Activated CD8-positive, alpha-beta memory T cell treated with anti-CD3 and anti-CD28 coated beads for 36 hours (primary cell): Measurements from ENCODE around the gene MRPL21. TPM values are rescaled to one million over a fixed set of nuclear protein-coding genes. Genes with fewer than 3 reads are reported as not detected.
"Not testable (repeated sequence)": the region's sequence is repeated elsewhere in the genome, so short reads cannot be mapped to it uniquely, and the experiment has no call there.

ENCODE experiments used
- CTCF ChIA-PET: fragments of 350-600 bp; sonication (Branson Sonifier 250); formaldehyde crosslinking; loops from one replicate; lab custom pipeline; 2021; ENCODE audit warnings: antibody characterized with exemption; lab: Charles Lee
- POLR2A ChIA-PET: fragments of 350-600 bp; sonication (Branson Sonifier 250); formaldehyde crosslinking; loops from one replicate; lab custom pipeline; 2021; ENCODE audit warnings: antibody characterized with exemption; lab: Charles Lee
- total RNA-seq, 2 experiments: library from RNA; stranded (reverse); gene quantifications; one replicate each; pipeline ENCODE4 v1.2.3, GENCODE V29; 2021

MRPL21 gene
- total RNA-seq, 2 experiments from 2014 or later = 106 to 121 TPM

GRCh38 chr11:68916439-68916838 is 12.8 kb upstream of the MRPL21 start:
- POLR2A ChIA-PET = no interaction called here
- CTCF ChIA-PET = no interaction called here

DNA sequence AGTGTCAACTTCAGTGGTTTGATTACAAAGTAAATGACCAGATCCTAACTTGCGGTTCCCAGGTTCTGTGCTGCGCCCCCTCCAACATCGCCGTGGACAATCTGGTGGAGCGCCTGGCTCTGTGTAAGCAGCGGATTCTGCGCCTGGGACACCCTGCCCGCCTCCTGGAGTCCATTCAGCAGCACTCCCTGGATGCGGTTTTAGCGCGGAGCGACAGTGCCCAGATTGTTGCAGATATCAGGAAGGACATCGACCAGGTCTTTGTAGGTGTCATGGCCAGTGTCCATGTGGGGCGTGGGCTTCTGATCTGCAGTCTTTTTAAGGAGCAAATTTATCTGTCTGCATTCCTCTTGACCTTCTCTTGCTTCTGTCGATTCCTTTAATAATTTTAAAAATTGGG is 11.1 kb upstream of the MRPL21 start:
- ChIA-PET POLR2A (no interaction called here), CTCF (no interaction called here)

GRCh38 chr11:68913188-68913587 is 9.6 kb upstream of the MRPL21 start:
- POLR2A ChIA-PET = no interaction called here
- CTCF ChIA-PET = interaction anchor here (0.6 to 0.8 kb wide), 2 partner anchors 117 to 352 kb away, joined by 3 read pairs; no protein-coding TSS in a partner anchor

DNA sequence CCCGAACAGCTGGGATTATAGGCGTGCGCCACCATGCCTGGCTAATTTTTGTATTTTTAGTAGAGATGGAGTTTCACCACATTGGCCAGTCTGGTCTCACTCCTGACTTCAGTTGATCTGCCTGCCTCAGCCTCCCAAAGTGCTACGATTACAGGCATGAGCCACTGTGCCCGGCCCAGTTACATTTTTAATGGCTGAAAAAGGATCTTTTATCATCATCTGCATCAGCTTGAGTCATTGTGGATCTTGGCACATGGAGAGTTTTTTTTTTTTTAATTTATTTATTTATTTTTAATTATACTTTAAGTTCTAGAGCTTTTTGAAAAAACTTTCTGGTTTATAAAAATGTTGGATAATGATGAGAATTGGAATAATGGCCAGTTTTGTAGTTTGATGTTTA is 8.6 kb upstream of the MRPL21 start:
- POLR2A ChIA-PET = no interaction called here
- CTCF ChIA-PET = no interaction called here

DNA sequence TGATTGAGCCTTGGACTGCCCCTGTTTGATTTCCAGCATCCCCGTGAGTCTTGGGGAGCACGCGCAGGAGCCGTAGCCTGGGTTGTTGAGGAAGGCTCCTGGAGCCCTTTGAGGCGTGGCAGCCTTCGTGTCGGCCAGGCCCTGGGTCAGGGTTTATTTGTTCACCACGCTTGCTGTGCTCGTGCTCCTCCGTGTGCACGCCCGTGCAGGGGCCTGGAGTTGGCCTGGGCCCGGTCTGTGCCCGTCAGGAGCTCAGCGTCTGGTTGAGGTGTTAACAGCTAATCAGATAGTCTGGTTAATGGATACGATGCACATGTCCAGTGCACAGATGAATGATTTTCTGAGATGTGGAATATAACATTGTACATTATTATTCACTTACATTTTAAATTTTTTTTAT is 8.1 kb upstream of the MRPL21 start:
- ChIA-PET POLR2A (no interaction called here), CTCF (no interaction called here)

- CTCF ChIA-PET = no interaction called here
- POLR2A ChIA-PET = no interaction called here
Observed at GRCh38 chr11:68910965-68911364, 7.3 kb upstream of the MRPL21 start.

GRCh38 chr11:68908273-68908672 is 4.6 kb upstream of the MRPL21 start:
- POLR2A ChIA-PET = no interaction called here
- CTCF ChIA-PET = interaction anchor here (0.6 to 1.7 kb wide), 2 partner anchors 14 to 148 kb away, joined by 3 to 4 read pairs; no protein-coding TSS in a partner anchor

GRCh38 chr11:68905421-68906360 is 2.1 kb upstream of the MRPL21 start:
- ChIA-PET POLR2A (no interaction called here), CTCF (no interaction called here)

DNA sequence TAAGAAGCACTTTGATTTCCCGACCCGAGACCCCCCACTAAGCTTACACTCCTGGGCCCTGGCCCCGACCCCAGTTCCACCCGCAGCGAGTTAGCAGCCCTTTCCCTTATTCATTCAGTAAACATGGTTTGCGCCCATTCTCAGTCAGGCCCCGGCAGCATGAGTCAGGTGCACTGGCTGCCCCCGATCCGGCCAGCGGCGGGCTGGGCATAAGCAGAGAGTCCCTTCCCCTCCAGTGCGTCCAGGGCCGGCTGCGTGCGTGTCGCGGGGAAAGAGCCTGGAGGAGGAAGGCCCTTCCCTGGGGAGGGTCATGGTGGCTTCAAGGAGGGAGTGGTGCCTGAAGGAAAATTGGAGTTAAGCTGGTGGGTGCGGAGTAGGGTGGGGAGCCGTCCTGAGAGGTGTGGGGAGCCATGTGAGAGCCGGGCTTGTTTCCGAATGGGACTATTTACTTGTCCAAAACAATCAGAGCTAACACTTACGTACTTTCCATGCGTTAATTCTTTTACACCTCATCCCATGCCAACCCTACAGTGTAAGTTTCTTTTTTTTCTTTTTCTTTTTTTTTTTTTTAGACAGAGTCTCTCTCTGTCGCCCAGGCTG is 716 bp upstream of the MRPL21 start:
- POLR2A ChIA-PET = no interaction called here

GRCh38 chr11:68900835-68901381 is 2.7 kb downstream of the MRPL21 start:
- CTCF ChIA-PET = interaction anchor here (0.7 kb wide), 1 partner anchor 10 kb away, joined by 3 read pairs; no protein-coding TSS in a partner anchor
- POLR2A ChIA-PET = no interaction called here

More for the DNA sequence above, 716 bp upstream of the MRPL21 start:
- CTCF ChIA-PET = interaction anchor here (0.6 to 1.3 kb wide), 2 partner anchors 16 to 80 kb away, joined by 3 read pairs; no protein-coding TSS in a partner anchor

DNA sequence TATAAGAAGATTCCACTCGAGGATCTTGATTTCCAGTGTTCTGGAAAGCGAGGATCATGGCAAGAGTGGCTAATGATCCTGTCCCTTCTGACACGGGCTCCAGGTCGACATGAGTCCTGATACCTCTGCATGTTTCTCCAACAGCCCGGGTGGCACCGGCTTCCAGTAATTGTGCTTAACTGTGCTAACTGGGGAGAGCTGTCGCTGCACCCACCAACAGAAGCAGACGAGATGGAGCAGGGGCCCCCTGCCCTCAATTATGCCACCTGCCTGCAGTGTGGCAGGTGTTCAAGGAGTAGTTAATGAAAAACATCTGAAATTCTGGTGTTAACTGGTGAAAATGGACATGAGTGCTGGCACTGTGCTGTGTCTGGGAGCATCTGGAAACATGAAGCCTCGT is 6.2 kb downstream of the MRPL21 start:
- ChIA-PET POLR2A (no interaction called here), CTCF (no interaction called here)

- CTCF ChIA-PET = no interaction called here
- POLR2A ChIA-PET = no interaction called here
Observed at GRCh38 chr11:68896171-68896959, 7.3 kb downstream of the MRPL21 start.

GRCh38 chr11:68893282-68893681 is 10.3 kb downstream of the MRPL21 start:
- ChIA-PET CTCF (interaction anchor here (1.5 kb wide), 1 partner anchor 16 kb away, joined by 4 read pairs; no protein-coding TSS in a partner anchor), POLR2A (no interaction called here)

DNA sequence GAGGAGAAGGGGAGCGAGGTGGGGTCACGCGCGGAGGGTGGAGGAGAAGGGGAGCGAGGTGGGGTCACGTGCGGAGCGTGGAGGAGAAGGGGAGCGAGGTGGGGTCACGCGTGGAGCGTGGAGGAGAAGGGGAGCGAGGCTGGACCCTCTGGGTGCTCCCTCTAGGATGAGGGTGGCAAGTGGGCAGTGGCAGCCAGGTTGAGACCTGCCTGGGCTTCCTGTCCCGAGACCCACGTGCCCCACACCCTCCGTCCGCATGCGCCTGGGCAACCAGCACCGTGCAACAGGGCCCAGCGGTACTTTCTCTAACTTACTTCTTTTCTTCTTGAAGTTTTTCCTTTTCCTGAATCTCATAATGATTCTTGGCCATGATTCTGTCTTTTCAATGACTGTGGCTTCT is 11.1 kb downstream of the MRPL21 start:
- CTCF ChIA-PET = no interaction called here
- POLR2A ChIA-PET = no interaction called here

GRCh38 chr11:68891351-68891948 is 12.2 kb downstream of the MRPL21 start:
- ChIA-PET CTCF (no interaction called here), POLR2A (no interaction called here)

DNA sequence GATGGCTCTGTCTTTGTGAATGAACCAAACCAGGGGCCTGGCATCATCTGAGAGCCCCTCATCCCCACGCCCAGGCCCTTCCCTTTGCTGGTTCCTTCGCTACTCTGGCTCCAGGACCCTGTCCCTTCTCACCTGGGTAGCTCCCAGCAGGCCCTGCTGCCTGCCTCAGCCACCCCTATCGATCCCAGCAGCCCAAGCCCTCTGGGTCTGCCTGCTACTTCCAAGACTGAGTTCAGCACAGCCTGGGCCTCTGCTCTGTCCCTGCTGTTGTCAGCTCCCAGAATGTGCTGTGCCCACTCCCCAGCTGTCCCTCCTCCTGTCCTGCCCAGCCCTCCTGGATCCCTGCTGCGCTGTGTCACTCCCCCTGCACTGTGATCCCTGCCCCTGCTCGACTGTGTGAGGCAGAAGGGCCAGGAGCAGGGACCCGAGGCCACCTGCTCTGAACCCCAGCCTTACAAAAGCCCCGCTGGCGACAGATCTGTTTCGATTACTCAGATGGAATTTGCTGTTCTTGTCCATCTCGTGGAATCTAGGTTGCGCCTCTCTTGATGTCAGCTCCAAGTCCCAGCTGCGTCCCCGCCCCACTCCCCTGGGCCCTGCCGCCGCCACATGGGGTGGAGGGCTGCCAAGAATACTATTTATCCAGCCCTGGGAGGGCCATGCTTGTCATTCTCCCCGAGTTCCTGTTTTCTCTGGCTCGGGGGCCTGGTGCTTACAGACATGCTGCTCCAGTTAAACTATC is 13.0 kb downstream of the MRPL21 start:
- POLR2A ChIA-PET = no interaction called here
- CTCF ChIA-PET = interaction anchor here (0.5 to 0.7 kb wide), 2 partner anchors 10 to 81 kb away, joined by 3 to 4 read pairs; no protein-coding TSS in a partner anchor

DNA sequence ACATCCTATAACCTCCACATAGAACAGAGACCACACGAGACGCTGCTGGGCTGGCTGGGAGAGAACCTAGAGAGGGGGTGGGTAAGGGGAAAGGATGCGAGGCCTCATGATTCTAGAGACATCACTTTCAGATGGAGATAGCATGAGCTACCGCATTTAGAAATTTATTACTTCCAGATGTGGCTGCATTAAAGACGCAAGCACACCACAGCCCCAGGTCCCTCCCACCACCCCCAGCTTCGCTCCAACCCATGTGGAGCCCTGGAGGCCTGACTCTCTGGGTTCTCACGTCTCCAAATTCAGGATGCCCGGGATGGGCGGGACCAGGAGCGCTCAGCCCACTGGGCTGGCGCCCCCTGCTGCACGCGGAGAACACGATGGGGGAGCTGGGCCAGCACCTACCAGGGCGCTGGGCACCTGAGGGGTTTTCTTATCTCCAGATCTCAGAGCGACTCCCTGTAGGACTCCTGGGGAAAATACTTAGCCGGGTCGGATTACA is 13.6 kb downstream of the MRPL21 start:
- ChIA-PET CTCF (interaction anchor here (0.7 kb wide), 1 partner anchor 81 kb away, joined by 4 read pairs; no protein-coding TSS in a partner anchor), POLR2A (no interaction called here)

GRCh38 chr11:68884827-68885226 is 18.8 kb downstream of the MRPL21 start:
- CTCF ChIA-PET, POLR2A ChIA-PET: not testable (repeated sequence)
